Ishikawa (cell line): ENCODE measurements around the gene CCDC154.

ENCODE experiments used
- CEBPB ChIP-seq: IDR thresholded peaks from 2 replicates; pipeline ENCODE4 v1.6.1; 2012
- CREB1 ChIP-seq: IDR thresholded peaks from 2 replicates; pipeline ENCODE4 v1.6.1; 2012; ENCODE audit warnings: low read depth
- EGR1 ChIP-seq: IDR thresholded peaks from 2 replicates; pipeline ENCODE4 v1.6.1; 2012
- EP300 ChIP-seq: IDR thresholded peaks from 2 replicates; pipeline ENCODE4 v1.6.1; 2012; ENCODE audit warnings: borderline replicate concordance
- FOXM1 ChIP-seq: IDR thresholded peaks from 2 replicates; pipeline ENCODE4 v1.6.1; 2012; ENCODE audit warnings: low read depth, borderline replicate concordance
- MAX ChIP-seq: IDR thresholded peaks from 2 replicates; pipeline ENCODE4 v1.6.1; 2012
- NFIC ChIP-seq: IDR thresholded peaks from 2 replicates; pipeline ENCODE4 v1.6.1; 2012
- RAD21 ChIP-seq: IDR thresholded peaks from 2 replicates; pipeline ENCODE4 v1.6.1; 2012; ENCODE audit warnings: low read depth
- REST ChIP-seq: IDR thresholded peaks from 2 replicates; pipeline ENCODE4 v1.6.1; 2012; ENCODE audit warnings: low read depth, mild to moderate bottlenecking
- TAF1 ChIP-seq: IDR thresholded peaks from 2 replicates; pipeline ENCODE4 v1.6.1; 2012; ENCODE audit warnings: low read depth, mild to moderate bottlenecking
- TCF12 ChIP-seq: IDR thresholded peaks from 2 replicates; pipeline ENCODE4 v1.6.1; 2012; ENCODE audit warnings: low read depth
- TEAD4 ChIP-seq: IDR thresholded peaks from 2 replicates; pipeline ENCODE4 v1.6.1; 2012
- YY1 ChIP-seq: IDR thresholded peaks from 2 replicates; pipeline ENCODE4 v1.6.1; 2012; ENCODE audit warnings: low read depth
- ZBTB7A ChIP-seq: IDR thresholded peaks from 2 replicates; pipeline ENCODE4 v1.6.1; 2012; ENCODE audit warnings: low read depth
- TF ChIP-seq, protein P1 (sequence below): IDR thresholded peaks from 2 replicates; pipeline ENCODE4 v1.6.1; 2012

CCDC154 gene

GRCh38 chr16:1491327-1491726 is 47.0 kb upstream of the CCDC154 start:
- TF ChIP-seq NFIC (no peak), ZBTB7A (no peak), MAX (no peak), FOXM1 (no peak), CREB1 (no peak), EP300 (no peak), TEAD4 (no peak), RAD21 (no peak), EGR1 (no peak), TCF12 (no peak), TAF1 (no peak), CEBPB (no peak), REST (no peak), YY1 (no peak)
- TF ChIP-seq, protein P1, sequence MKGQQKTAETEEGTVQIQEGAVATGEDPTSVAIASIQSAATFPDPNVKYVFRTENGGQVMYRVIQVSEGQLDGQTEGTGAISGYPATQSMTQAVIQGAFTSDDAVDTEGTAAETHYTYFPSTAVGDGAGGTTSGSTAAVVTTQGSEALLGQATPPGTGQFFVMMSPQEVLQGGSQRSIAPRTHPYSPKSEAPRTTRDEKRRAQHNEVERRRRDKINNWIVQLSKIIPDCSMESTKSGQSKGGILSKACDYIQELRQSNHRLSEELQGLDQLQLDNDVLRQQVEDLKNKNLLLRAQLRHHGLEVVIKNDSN, result no peak

GRCh38 chr16:1489077-1489476 is 44.7 kb upstream of the CCDC154 start:
- TF ChIP-seq CEBPB (no peak), RAD21 (no peak), NFIC (no peak), EGR1 (no peak), TAF1 (no peak), MAX (no peak), TEAD4 (no peak), YY1 (no peak), CREB1 (no peak), FOXM1 (no peak), REST (no peak), ZBTB7A (no peak), TCF12 (no peak), EP300 (no peak)
- TF ChIP-seq, protein P1, result no peak

GRCh38 chr16:1488619-1489018 is 44.3 kb upstream of the CCDC154 start, which contains the start of gene PTX4:
PTX4 (minus strand) TSS chr16:1488944; CDS start chr16:1488909, 35 bp downstream.
- TF ChIP-seq NFIC, result no peak
- TF ChIP-seq CEBPB, result no peak
- TF ChIP-seq EGR1, result no peak
- no peak for TF ChIP-seq REST
- no peak for TF ChIP-seq ZBTB7A
- TF ChIP-seq TCF12, result no peak
- TF ChIP-seq TAF1, result no peak
- TF ChIP-seq RAD21, result no peak
- TF ChIP-seq YY1, result no peak
- TF ChIP-seq MAX, result no peak
- no peak for TF ChIP-seq CREB1

GRCh38 chr16:1488054-1488601 is 43.8 kb upstream of the CCDC154 start:
- TF ChIP-seq EP300, result no peak
